GM13976 (cell line): Measurements from ENCODE around the gene PIM1.

Source experiments
- DNase-seq: peaks from one replicate; pipeline ENCODE4 v3.0.0; 2012; ENCODE audit warnings: low spot score
- CTCF ChIP-seq: IDR thresholded peaks from 2 replicates; pipeline ENCODE4 v1.5.1; 2012; ENCODE audit warnings: borderline replicate concordance, mild to moderate bottlenecking; ENCODE audit not compliant: insufficient read depth; ENCODE audit errors: extremely low read depth, missing control alignments, control extremely low read depth
- in situ Hi-C: fragments of 300-500 bp; cut with MboI; formaldehyde crosslinking; loops from one replicate; pipeline ENCODE4 v1.12.0; 2022; ENCODE audit warnings: low sequenced_read_pairs, mixed read lengths, inconsistent platforms; ENCODE audit not compliant: unreplicated experiment

The PIM1 gene

GRCh38 chr6:37145443-37145842 lies 24.5 kb upstream of the PIM1 start:
- in situ Hi-C loops, result no loop called here
- TF ChIP-seq CTCF, result no peak
- DNase-seq, result no peak

DNA sequence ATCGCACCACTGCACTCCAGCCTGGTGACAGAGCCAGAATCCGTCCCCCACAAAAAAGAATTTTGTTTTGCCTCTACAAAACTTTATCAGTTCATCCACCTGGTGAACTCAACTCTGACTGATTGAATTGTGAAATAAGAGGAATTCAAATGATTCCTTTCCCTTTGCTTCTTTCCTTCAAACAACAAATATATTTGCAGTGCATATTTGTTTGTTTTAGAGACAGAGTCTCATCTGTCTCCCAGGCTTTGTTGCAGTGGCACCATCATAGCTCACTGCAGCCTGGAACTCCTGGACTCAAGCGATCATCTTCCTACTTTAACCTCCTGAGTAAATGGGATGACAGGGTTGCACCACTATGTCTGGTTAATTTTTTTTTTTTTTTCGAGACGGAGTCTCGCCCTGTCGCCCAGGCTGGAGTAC lies 23.2 kb upstream of the PIM1 start:
- in situ Hi-C loops, result no loop called here
- no peak for TF ChIP-seq CTCF
- no peak for DNase-seq

DNA sequence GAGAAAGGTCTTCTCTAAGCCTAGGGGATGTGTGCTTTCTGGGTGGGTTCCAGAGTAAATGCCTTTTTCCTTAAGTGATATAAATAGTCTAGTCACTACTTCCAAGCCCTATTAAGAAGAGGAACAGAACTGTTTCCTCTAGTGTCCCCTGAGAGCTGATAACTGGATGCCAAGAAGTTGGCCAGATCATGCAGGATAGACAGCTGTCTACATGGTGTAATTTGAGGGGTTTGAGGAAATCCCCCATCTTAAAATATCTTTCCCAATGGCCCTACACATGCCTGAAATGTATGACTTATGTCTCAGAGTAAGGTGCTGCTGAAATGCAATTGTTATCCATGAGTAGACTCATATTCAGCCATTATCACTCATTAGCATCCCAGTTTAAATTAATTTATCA lies 20.2 kb upstream of the PIM1 start:
- in situ Hi-C loops, result no loop called here
- no peak for DNase-seq
- no peak for TF ChIP-seq CTCF

DNA sequence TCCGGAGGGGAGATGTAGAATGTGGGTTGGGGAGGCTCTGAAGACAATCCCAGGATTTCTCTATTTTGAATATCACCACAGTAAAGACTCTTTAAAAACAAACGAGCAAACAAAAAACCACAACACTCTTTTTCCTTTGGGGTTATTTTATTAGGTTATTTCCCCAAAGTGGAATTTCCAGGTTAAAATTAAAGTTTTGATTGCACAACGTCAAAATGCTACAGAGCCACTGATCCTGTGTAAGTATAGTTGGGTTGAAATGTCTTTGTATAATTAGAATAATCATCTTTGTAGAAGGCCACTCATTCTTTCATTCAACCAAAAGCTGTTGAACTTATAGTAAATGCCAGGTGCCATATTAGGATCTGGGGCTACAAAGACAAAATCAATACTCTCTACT lies 19.6 kb upstream of the PIM1 start:
- no peak for TF ChIP-seq CTCF
- in situ Hi-C loops, result no loop called here
- DNase-seq, result no peak

DNA sequence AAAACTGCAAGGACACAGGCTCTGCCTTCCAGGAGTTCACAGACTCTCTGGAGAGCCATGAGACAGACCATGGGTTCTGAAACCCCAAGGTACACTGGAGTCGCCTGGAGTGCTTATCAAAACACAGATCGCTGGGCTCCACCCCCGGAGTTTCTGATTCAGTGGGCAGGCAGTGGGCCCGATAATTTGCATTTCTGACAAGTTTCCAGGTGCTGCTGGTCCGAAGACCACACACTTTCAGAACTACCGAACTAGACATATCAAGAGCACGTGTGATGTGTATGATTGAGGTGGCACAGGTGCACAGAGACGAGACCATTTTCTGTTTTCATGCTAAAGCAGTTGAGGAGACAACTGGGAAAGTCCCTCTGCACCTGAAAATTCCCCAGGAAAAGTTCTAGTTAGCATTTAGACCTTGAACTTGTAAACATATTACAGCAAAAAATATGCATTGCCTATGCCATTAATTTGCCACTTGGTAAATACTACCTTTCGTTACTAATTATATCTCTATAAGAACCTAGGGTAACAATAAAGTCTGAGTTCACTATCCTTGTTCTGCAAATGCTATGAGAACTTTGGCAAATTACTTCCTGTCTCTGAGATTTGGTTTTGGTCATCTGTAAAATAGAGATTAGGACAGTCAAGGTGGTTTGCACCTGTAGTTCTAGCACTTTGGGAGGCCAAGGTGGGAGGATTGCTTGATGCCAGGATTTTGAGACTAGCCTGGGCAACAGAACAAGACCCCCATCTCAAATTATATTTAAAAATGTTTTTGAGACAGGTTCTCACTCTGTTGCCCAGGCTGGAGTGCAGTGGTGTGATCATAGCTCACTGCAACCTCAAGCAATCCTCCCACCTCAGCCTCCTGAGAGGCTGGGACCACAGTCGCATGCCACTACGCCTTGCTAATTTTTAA lies 14.3 kb upstream of the PIM1 start:
- no peak for TF ChIP-seq CTCF
- peak; percentile 77 for DNase-seq
- in situ Hi-C loops, result no loop called here

DNA sequence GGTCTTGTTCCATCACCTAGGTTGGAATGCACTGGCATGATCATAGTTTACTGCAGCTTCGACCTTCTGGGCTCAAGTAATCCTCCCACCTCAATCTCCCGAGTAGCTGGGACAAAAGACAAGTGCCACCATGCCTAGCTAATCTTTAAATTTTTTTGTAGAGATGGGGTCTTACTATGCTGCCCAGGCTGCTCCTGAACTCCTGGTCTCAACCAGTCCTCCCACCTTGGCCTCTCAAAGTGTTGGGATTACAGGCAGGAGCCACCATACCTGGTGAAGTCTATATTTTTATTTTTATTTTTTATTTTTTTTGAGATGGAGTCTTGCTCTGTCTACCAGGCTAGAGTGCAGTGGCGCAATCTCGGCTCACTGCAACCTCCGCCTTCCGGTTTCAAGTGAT lies 11.4 kb upstream of the PIM1 start:
- TF ChIP-seq CTCF, result no peak
- in situ Hi-C loops, result no loop called here
- DNase-seq, result no peak
